GM10248 (cell line): ENCODE data around the gene RAD50.
"Not testable (repeated sequence)": the region's sequence is repeated elsewhere in the genome, so short reads cannot be mapped to it uniquely, and the experiment has no call there.

Source experiments
- CTCF ChIA-PET: fragments of 300-600 bp; sonication (Branson Sonifier 250); formaldehyde crosslinking; extraction: SDS; loops from one replicate; lab custom pipeline; 2021; ENCODE audit warnings: antibody characterized with exemption; lab: Yijun Ruan, JAX
- POLR2A ChIA-PET: fragments of 350-650 bp; sonication (Branson Sonifier 250); formaldehyde crosslinking; extraction: SDS; loops from one replicate; lab custom pipeline; 2020; ENCODE audit warnings: antibody characterized with exemption; lab: Yijun Ruan, JAX
- DNase-seq: peaks from one replicate; pipeline ENCODE4 v3.0.0; 2012; ENCODE audit errors: extremely low spot score
- CTCF ChIP-seq: IDR thresholded peaks from 2 replicates; pipeline ENCODE4 v1.5.1; 2012; ENCODE audit warnings: mild to moderate bottlenecking, low read depth; ENCODE audit errors: extremely low read depth, missing control alignments, control extremely low read depth

The RAD50 gene

GRCh38 chr5:132556763-132557477 is at the start of gene RAD50:
RAD50 (plus strand) TSS chr5:132556977; CDS start chr5:132557325, 348 bp downstream.
- TF ChIP-seq CTCF: no peak
- ChIA-PET POLR2A (no interaction called here), CTCF (interaction anchor here (0.8 to 1.8 kb wide), 3 partner anchors 9 to 31 kb away, joined by 3 to 4 read pairs (median 4); no protein-coding TSS in a partner anchor)
- DNase-seq: peak; percentile 94

GRCh38 chr5:132510076-132510475 is 46.7 kb upstream of the RAD50 start:
- ChIA-PET CTCF (interaction anchor here (1.0 to 4.5 kb wide), 6 partner anchors 10 to 309 kb away, joined by 3 to 24 read pairs (median 11); no protein-coding TSS in a partner anchor), POLR2A (no interaction called here)
- no peak for TF ChIP-seq CTCF
- no peak for DNase-seq

- DNase-seq, CTCF ChIA-PET, POLR2A ChIA-PET: not testable (repeated sequence)
These were observed 43.0 kb upstream of the RAD50 start for GRCh38 chr5:132513618-132514336.

- POLR2A ChIA-PET, DNase-seq, CTCF ChIA-PET: not testable (repeated sequence)
These were observed 34.7 kb upstream of the RAD50 start for GRCh38 chr5:132522067-132522466.

- DNase-seq, POLR2A ChIA-PET: not testable (repeated sequence)
- CTCF ChIA-PET: interaction anchor here (1.4 to 6.0 kb wide), 4 partner anchors 12 to 347 kb away, joined by 3 to 67 read pairs (median 48); no protein-coding TSS in a partner anchor
These were observed 31.9 kb upstream of the RAD50 start for GRCh38 chr5:132524877-132525276.

- DNase-seq: peak; percentile 51
- CTCF ChIA-PET: interaction anchor here (1.1 to 6.0 kb wide), 17 partner anchors 11 to 359 kb away, joined by 3 to 67 read pairs (median 11); partner anchors contain the start of genes GDF9, IL5 and UQCRQ
- POLR2A ChIA-PET: interaction anchor here (0.6 kb wide), 2 partner anchors 88 to 108 kb away, joined by 3 read pairs; no protein-coding TSS in a partner anchor
- no peak for TF ChIP-seq CTCF
These were observed 31.5 kb upstream of the RAD50 start for GRCh38 chr5:132525299-132525724.

- ChIA-PET POLR2A (no interaction called here), CTCF (interaction anchor here (0.7 to 6.0 kb wide), 66 partner anchors 10 to 579 kb away, joined by 3 to 67 read pairs (median 4); partner anchors contain the start of genes AFF4, GDF9, IL13 and IL5)
- DNase-seq: peak; percentile 61
- peak; percentile 64 for TF ChIP-seq CTCF
These were observed 30.3 kb upstream of the RAD50 start for GRCh38 chr5:132526290-132526973.
